GM12892 (cell line): Measurements from ENCODE around the gene E2F8.

Experiments
- POLR2A ChIP-seq: IDR thresholded peaks from 2 replicates; pipeline ENCODE4 v1.6.1; 2011; ENCODE audit warnings: low read depth, low read length, control low read depth
- POLR2AphosphoS5 ChIP-seq: IDR thresholded peaks from 2 replicates; pipeline ENCODE4 v1.6.1; 2011; ENCODE audit warnings: low read depth, low read length, control low read depth

DNA sequence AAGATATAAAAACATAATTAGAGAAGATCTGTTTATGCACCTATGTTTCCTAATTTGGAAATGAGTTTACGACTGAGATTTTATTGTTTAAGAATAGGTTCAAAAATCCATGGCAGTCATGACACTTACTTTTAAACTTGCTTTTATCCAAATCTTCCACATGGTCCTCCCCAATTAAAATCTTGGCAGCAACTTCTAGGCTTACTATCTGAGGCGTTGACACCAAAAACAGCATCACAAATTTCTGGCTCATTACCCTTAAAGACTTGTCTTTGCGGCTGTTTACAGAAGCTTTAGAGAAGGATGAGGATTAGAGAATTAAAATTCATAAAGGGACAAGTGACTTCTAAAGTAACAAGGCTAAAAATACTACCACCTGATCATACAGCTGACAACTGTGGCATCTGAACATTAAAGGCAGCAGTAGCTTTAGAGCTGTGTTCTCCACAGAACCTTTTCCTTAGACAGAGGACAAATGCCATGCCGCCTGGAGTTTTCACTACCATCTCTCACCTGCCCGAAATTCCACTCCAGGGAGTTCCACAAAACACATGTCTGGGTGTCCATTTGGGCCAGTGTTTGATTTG lies 6.4 kb downstream of the E2F8 start:
- TF ChIP-seq POLR2A (no peak), POLR2AphosphoS5 (no peak; the same call in 1 of the 2 replicates)
